Fibroblast of the aortic adventitia (primary cell): ENCODE measurements around the gene MRTFB. TPM values are rescaled to one million over a fixed set of nuclear protein-coding genes. Genes with fewer than 3 reads are reported as not detected.

Experiments used
- DNase-seq: peaks from one replicate; pipeline ENCODE4 v3.0.0-alpha.2; 2010; ENCODE audit warnings: low read depth
- H3K4me3 ChIP-seq: 2 replicates; pipeline ENCODE4 v1.5.1; 2011; ENCODE audit warnings: low read depth, mild to moderate bottlenecking, control low read depth, low read length, moderate library complexity
- total RNA-seq: library from RNA; depleted of rRNA; stranded (reverse); fragments of >200 nt; gene quantifications from 2 replicates; pipeline ENCODE4 v1.2.3, GENCODE V29; 2012; ENCODE audit warnings: low replicate concordance
- TF ChIP-seq, protein P1 (sequence below): IDR thresholded peaks from 2 replicates; pipeline ENCODE4 v1.5.1; 2011; ENCODE audit warnings: mild to moderate bottlenecking, low read length, control low read depth, inconsistent platforms; ENCODE audit not compliant: insufficient read depth

MRTFB gene
- total RNA-seq, 1 donor, result 13.2 TPM

DNA sequence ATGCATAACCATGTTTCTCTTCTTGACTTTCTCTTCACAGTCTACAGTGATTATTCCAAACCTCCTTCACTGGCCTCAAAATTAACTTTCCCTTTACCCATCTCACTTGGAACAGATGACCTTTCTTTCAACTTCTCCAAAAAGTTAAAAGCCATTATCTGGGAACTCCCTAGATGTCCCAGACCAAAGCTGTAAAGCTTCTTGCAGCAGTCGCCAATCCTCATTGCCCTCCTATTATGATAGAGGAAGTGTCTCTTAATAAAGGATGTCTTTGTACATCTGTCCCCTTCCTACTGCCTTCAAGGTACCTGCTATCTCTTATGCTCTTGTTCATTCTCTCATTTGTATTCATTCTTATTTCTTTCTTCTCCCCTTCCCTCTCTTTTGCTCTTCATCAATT lies 127.5 kb downstream of the MRTFB start:
- no peak for DNase-seq
- no peak overlapping the region for H3K4me3 ChIP-seq
- TF ChIP-seq, protein P1, sequence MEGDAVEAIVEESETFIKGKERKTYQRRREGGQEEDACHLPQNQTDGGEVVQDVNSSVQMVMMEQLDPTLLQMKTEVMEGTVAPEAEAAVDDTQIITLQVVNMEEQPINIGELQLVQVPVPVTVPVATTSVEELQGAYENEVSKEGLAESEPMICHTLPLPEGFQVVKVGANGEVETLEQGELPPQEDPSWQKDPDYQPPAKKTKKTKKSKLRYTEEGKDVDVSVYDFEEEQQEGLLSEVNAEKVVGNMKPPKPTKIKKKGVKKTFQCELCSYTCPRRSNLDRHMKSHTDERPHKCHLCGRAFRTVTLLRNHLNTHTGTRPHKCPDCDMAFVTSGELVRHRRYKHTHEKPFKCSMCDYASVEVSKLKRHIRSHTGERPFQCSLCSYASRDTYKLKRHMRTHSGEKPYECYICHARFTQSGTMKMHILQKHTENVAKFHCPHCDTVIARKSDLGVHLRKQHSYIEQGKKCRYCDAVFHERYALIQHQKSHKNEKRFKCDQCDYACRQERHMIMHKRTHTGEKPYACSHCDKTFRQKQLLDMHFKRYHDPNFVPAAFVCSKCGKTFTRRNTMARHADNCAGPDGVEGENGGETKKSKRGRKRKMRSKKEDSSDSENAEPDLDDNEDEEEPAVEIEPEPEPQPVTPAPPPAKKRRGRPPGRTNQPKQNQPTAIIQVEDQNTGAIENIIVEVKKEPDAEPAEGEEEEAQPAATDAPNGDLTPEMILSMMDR, result no peak

DNA sequence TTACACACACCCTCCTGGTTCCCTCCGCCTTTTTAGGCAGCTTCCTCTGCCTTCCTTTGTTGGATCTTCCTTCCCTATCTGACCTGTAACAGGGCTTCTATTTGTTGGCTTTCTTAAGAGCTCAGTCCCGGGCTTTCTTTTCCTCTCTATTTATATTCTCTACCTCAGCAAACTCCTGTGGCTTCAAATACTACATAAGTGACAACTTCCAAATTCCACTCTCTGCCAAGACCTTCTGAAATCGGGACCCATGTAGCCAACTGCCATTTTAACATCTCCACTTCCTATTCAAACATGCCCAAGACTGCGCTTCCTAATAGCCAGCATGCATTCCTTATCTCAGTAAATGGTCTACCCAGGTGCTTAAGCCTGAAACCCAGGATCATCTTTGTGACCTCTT lies 128.1 kb downstream of the MRTFB start:
- no peak overlapping the region for H3K4me3 ChIP-seq
- TF ChIP-seq, protein P1, result no peak
- no peak for DNase-seq

DNA sequence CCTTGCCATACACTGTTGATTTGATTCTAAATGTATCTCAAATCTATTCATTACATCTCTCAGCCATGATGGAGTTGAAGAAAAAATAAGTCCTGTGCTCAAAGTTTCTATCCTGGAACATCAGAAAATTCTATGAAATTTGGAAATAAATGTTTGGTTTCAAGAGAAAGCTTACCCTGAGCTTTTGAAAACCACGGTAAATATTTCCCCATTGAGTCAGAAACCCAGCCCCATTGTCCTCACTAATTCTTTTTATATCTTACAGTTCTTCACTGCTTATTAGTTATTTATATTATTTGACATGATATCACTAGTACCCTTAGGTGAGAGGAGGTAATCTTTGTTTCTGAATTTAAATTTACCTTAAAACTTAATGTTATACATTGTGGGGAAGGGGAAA lies 128.5 kb downstream of the MRTFB start:
- no peak overlapping the region for H3K4me3 ChIP-seq
- TF ChIP-seq, protein P1, result no peak
- DNase-seq, result peak; percentile 44

DNA sequence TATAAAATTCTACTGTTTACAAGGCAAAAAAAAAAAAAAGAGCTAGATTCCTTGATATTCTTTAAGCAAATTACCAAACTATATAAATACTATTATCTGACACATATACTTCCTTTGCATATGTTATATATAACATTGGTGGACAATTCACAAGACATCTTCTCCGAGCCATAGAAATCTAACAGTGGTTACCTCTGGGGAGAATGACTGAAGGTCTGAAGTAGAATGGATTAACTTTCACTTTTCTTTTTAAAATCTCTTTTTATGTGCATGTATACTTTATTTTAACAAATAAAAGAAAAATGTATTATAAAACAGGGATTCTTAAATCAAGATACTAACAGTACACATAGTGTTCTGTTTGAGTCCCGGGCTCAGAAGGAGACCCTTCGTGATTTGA lies 131.0 kb downstream of the MRTFB start:
- H3K4me3 ChIP-seq, result no peak overlapping the region
- TF ChIP-seq, protein P1, result no peak

DNA sequence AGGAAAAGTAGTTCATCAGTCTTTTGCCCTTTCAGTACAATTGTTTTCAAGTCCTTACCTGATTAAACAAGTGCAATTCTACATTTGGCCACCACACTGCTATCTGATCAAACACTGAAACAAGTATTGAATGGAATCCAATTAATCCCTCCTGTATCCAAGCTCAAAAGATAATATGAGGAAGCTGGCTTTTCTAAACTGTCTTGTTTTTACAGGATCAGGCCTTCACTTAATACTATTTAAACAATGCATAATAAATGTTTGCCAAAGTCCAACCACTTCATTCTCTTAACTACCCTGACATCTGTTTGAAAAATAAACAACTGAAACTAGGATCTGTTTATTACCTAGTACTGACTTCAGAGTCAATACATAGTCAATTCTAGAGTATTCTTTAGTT lies 131.6 kb downstream of the MRTFB start:
- DNase-seq, result peak; percentile 47
- TF ChIP-seq, protein P1, result peak; percentile 51
- H3K4me3 ChIP-seq, result no peak overlapping the region

More for the DNA sequence above, 131.0 kb downstream of the MRTFB start:
- no peak for DNase-seq

DNA sequence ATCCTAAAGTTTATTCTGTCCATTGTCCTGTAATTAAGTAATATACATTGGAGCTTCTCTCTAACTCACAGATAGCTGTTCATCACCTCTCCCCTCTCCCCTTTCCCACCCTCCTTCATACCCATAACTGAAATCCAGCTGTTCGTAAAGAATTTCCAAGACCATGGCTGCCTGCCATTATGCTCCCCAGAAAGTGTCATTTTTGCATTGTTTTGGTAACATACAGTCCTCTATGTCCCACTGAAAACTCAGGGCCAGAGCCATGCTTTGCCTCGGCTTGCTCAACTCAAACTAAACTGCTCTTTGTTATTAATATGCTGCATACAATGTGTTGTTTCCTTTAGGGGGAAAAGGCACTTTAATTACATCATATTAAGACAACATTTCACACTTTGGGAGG lies 132.0 kb downstream of the MRTFB start:
- TF ChIP-seq, protein P1, result no peak
- no peak for DNase-seq
- H3K4me3 ChIP-seq, result no peak overlapping the region

DNA sequence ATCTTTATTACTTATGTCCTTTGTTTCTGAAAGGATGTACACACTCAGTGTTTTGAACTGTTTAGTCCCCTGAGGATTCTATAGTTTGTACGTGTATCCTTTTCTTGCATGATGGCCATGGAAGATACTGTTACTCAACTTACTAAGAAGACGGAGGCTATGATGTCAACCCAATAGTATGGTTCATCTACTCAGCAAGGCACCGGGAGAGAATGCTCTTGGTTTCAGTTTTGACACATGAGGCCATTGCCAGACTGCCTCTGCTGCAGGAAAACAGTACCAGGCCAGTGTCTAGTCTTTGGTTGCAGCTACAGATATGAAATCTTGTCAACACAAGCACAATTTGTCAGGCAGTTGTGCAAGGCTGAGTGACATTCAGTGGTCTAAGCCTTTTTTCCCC lies 134.5 kb downstream of the MRTFB start:
- no peak for DNase-seq
- TF ChIP-seq, protein P1, result no peak
- H3K4me3 ChIP-seq, result no peak overlapping the region
